HG03095 (cell line): ENCODE results near the gene CFDP1.
"Not testable (repeated sequence)": the region's sequence is repeated elsewhere in the genome, so short reads cannot be mapped to it uniquely, and the experiment has no call there.

Experiments used
- ATAC-seq: cut with Tn5 transposase; IDR thresholded peaks from one replicate; pipeline ENCODE4 v1.9.1; 2021; ENCODE audit warnings: moderate library complexity; ENCODE audit not compliant: unreplicated experiment

Gene CFDP1

DNA sequence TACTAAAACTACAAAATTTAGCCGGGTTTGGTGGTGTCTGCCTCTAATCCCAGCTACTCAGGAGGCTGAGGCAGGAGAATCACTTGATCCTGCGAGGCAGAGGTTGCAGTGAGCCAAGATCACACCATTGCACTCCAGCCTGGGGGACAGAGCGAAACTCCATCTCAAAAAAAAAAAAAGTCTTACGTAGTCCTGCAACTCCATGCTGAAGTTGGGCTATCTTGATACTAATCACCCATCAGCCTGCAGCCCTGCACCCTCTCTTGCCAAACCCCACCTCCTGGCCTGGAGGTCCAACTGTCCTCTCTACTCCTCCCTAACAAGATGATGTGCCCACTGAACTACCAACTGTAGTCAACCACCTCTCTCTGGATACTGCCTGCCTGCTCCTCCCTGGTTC lies 26.4 kb upstream of the CFDP1 start:
- no peak for ATAC-seq

GRCh38 chr16:75458439-75458838 lies 25.1 kb upstream of the CFDP1 start:
- no peak for ATAC-seq

GRCh38 chr16:75458029-75458428 lies 24.7 kb upstream of the CFDP1 start:
- no peak for ATAC-seq

GRCh38 chr16:75457485-75458021 lies 24.2 kb upstream of the CFDP1 start:
- no peak for ATAC-seq

DNA sequence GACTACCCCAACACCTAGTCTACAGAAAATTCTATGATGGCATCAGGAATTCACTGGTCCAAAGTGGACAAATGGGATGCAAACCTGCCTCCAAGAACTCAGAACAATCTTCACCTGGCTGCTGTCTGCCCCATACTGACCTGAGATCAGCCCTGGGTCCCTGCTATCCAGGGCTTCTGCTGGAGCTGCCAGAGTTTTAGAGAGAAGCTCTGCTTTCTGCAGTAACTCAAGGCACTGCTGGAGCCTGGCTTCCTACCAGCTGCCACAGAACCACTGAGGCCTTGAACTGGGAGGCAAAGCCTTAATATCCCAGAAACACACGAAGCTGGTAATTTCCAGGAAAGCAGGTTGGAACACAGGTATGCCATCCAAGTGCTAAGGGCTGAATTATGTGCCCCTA lies 23.7 kb upstream of the CFDP1 start:
- no peak for ATAC-seq

DNA sequence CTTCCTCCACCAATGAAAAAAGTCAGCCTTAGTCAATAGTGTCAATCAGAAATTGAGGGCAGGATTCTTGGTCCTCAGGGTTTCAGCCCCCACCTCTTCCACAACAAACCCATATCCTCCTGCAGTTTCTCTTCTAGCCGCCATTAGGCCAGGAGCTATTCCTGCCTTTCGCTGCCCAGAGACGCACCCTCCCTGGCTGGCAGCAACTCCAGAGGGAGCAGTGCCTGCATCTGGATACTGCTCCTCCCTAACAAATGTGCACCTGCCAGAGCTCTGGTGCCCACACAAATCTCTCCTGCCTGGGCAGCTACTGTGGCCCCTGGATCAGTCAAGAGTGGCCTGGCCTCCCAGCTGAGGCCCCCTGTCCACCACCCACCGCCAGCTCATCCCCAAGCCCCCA lies 23.2 kb upstream of the CFDP1 start:
- ATAC-seq = not testable (repeated sequence)

GRCh38 chr16:75455677-75456076 lies 22.4 kb upstream of the CFDP1 start:
- ATAC-seq = no peak

DNA sequence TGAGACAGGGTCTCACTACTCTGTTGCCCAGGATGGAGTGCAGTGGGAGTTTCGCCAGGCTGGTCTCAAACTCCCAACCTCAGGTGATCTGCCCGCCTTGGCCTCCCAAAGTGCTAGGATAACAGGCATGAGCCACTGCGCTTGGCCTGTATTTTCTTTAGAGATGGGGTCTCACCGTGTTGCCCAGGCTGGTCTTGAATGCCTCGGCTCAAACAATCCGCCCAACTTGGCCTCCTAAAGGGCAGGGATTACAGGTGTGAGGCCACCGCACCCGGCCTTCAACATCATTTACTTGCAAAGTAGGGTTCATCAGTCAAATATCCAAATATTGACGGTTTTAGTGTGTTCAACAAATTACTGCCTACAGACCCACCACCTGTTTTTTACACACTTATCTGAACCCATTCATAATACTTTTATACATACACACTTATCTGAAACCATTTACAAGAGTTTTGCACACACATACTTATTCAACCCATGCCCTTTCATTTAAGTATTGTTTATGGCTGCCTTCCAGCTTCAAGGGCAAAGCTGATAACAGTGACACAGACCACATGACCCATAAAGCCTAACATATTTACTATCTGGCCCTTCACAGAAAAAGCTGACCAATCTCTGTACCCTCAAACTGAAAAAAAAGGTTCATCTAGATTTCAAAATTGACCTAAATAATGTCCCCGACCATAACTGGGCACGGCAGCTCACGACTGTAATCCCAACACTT lies 19.3 kb upstream of the CFDP1 start:
- no peak for ATAC-seq

- ATAC-seq = no peak
These were observed 13.1 kb upstream of the CFDP1 start for GRCh38 chr16:75446416-75446815.

DNA sequence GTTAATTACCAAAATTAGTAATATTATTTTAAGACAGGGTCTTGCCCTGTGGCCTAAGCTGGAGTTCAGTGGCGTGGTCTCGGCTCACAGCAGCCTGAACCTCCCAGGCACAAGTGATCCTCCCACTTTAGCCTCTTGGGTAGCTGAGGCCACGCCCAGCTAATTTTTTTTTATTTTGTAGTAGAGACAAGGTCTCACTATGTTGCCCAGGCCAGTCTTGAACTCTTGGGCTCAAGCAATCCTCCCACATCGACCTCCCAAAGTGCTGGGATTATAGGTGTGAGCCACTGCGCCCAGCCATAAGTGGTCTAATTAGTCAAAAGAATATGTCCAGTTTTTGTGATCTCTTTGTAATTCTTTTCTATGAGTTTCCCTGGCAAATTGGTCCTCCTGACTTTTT lies 12.0 kb upstream of the CFDP1 start:
- ATAC-seq = no peak

DNA sequence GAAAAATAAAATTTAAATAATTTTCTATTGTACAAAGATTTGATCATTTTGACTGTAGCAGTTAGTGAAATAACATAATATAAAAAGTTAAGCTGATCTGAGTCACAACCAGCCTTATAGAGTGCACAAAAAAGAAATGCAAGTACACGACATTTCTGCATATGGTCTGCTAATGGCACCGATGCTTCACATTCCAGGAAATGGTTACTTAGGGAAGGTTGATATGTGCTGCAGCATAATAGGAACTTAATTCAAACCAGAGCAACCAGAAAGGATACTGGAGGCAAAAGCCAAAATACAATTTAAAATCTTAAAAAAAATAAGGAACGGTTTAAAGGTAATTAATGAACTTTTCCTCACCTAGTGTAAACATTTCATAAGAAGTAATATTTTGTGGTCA lies 10.0 kb upstream of the CFDP1 start:
- ATAC-seq = no peak

GRCh38 chr16:75433732-75434413 lies 570 bp upstream of the CFDP1 start:
- peak; percentile 56 for ATAC-seq

DNA sequence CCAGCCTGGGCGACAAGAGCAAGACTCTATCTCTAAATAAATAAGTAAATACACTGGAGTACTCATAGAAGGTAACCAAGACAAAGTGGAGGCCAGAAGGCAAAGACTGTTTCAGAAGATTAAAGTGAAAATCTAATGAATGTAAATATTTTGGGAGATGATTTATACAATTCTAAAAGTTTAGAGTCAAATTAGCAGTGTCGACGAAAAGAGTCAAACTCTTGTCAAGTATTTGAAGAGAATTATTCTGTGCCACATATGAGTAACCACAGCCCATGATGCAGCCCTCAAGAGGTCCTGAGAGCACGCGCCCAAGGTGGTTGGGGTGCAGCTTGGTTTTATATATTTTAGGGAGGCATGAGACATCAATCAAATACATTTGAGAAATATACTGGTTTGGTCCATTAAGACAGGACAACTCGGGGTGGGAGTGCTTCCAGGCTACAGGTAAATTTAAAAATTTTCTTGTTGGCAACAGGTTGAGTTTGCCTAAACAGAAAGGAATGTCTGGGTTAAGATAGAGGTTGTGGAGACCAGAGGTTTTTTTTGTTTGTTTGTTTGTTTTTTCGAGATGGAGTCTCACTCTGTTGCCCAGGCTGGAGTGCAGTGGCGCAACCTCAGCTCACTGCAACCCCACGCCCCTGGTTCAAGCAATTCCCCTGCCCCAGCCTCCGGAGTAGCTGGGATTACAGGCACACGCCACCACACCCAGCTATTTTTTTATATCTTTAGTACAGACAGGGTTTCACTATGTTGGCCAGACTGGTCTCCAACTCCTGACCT lies 3.5 kb downstream of the CFDP1 start:
- no peak for ATAC-seq

DNA sequence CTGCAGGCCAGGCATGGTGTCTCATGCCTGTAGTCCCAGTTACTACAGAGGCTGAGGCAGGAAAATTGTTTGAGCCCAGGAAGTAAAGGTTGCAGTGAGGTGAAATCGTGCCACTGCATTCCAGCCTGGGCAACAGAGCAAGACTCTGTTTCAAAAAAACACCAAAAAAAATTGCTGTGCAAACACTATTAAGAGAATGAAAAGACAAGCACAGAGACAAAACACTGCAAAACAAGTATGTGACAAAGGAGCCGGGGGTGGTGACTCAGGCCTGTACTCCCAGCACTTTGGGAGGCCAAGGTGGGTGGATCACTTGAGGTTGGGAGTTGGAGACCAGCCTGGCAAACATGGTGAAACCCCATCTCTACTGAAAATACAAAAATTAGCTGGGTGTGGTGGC lies 6.8 kb downstream of the CFDP1 start:
- not testable (repeated sequence) for ATAC-seq

GRCh38 chr16:75424105-75424762 lies 9.1 kb downstream of the CFDP1 start:
- ATAC-seq = not testable (repeated sequence)

- ATAC-seq = no peak
These were observed 9.6 kb downstream of the CFDP1 start for GRCh38 chr16:75423723-75424104.

- no peak for ATAC-seq
These were observed 11.5 kb downstream of the CFDP1 start for GRCh38 chr16:75421820-75422126.

- peak; percentile 82 for ATAC-seq
These were observed 12.1 kb downstream of the CFDP1 start for GRCh38 chr16:75420987-75421819.

GRCh38 chr16:75416904-75417565 lies 16.3 kb downstream of the CFDP1 start:
- no peak for ATAC-seq
